CD4-positive, alpha-beta T cell treated with Interleukin-4 for 1 hour (primary cell): ENCODE results near the gene DENND11.
A peak's percentile ranks its signal among the peaks of the same experiment; 100 is the strongest.

ENCODE experiments used
- DNase-seq, 2 donors: peaks; one replicate each; pipeline ENCODE4 v3.0.0-alpha.2; 2020 to 2022

The DENND11 gene

GRCh38 chr7:141676618-141677017 lies 25.3 kb downstream of the DENND11 start:
- no peak for DNase-seq

DNA sequence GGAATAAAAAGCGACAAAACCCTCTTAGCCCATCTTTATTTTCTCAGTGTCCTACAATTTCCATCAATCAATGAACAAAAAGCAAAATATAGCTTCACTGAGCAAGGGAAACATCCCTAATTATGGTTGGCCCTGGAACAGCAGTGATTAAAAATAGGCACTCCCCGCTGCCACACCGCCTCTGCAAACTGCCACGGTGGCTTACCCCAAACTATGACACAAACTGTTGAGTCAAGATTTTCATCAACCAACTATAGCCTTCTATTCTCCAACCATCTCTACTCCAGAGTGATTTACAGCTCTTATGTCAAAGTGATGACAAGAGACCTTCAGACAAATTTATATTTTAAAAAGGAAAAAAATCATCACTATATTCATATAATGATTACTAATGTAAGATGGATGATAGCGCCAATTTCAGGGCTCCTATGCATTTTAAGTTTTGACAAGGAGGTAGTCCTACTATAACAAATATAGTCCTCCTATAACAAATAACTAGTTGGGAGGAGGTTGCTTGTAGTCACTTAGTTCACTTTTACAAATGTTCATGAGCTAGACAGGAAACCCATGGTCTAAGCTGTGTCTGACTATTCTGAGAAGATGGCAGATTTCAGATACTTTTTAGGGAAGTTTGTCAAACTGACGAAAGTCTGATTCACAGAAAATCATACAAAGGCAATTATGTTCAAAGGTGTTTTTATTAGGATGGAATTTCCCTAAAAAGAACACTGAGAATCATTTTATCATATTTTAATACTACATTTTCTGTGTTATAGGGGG lies 26.3 kb downstream of the DENND11 start:
- DNase-seq, result no peak

- no peak for DNase-seq
Measured at GRCh38 chr7:141674702-141675101, 27.3 kb downstream of the DENND11 start.

GRCh38 chr7:141674171-141674671 lies 27.7 kb downstream of the DENND11 start:
- no peak for DNase-seq

DNA sequence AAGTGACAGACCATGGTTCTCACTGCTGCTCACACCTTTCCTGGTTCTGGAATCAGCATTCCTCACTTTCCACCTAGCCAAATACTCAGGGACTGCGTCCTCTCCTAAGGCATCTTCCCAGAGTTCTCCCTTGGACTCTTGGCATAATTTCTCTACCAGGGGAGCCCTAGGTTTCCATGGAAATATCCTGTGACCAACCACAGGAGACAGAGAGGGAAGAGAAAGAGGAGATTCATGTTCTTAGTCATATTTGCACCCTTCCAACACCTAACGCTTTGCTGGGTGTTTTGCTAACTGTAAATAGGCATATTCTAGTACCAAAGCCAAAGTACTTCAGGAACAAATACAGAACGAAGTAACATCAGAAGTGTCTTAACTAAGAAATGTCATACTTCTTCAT lies 28.6 kb downstream of the DENND11 start:
- DNase-seq, result no peak

DNA sequence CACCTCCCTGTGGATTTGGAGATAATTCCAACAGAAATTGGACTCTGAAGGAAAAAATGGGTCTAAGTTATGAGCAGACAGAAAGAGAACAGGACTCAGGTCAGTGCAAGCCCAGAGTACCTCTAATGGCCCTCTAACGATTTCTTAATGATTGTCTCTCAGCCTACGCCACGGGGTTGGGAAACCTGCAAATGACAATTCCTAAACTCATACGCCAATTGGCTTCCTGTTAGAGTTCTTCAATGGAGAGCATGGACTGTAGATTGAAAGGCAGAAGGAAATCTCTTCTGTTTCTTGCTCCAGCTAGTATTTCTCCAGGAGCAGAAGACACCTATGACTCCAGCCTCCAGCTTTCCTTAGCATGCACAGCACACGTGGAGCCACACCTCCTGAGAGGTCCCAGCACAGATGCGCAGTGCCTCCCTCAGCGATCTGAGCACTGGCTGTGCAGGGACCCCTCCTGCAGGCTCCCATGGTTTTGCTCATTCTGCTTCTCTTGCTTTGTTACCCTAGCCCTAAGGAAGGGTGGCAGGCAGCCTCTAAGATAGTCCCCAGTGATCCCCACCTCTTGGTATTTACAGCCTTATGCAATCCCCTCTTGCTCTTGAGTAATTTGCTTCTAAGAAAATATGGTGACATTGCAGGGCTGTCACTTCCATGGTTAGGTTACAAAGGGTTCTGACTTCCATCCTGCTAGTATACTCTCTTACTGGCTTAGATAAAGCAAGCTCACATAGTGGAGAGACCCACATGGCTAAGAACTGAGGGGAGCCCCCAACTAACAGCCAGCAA lies 30.1 kb downstream of the DENND11 start:
- DNase-seq, result no peak

DNA sequence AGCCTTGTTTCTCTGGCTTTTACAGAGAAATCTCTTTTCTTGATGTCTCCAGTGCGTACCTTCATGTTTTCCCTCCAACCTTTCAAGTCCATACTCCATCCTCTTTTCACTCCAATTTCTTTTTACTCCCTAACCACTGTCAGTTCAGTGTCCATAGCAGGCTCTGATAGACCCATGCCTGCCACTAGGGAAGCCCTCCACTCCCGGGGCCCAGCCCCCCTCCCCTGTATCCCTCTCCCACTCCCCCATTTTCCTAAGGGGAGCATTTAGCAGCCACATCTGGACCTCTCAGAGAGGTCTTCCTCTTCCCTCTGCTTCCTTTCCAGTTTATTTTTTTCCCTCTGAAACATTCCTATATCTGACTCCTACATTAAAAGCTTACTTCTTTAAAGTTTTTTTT lies 33.1 kb downstream of the DENND11 start:
- no peak for DNase-seq

- DNase-seq, result no peak
Measured at GRCh38 chr7:141666071-141666470, 35.9 kb downstream of the DENND11 start.

DNA sequence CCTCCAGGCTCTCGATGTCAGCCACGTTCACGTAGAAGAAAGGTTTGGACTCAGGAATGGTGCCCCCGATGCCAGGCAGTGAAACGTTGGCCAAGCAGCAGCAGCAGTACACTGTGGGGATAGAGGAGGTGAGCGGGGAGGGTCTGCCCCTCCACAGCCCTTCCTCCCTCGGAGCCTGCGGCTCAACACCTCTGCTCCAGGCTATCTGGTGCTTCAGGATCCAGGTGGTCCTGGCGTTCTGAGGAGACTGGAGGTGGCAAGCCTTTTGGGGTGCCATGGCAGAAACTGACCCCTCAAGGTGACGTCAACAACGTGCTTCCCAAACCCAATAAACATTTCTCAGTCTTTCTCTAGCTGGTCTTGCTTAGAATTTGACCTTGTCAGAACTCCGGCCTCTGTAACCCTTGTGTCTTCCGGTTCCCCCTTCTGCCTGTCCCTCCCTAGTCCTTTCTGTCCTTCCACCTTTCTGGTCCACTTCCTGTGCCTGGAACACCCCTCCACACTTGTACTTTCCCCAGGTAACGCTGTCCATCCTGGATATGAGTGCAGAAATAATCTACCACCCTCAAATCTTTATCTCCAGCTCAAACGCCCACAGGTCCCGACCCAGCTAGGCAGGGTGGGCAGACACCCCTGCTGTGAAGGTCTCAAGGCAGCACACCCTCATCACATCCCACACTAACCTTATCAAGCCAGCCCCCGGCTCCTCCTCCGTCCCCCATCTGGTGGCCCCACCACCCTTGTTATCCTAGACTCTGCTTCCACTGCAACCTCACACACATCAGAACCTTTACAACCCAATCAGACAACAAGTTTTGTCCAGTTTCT lies 36.5 kb downstream of the DENND11 start:
- DNase-seq, result no peak

- no peak for DNase-seq
Measured at GRCh38 chr7:141664450-141664849, 37.5 kb downstream of the DENND11 start.

GRCh38 chr7:141663081-141663849 lies 38.7 kb downstream of the DENND11 start:
- no peak for DNase-seq

- DNase-seq, result peak in 1 of 2 donors; percentile 27
Measured at GRCh38 chr7:141660259-141660658, 41.7 kb downstream of the DENND11 start.

- no peak for DNase-seq
Measured at GRCh38 chr7:141659501-141659900, 42.5 kb downstream of the DENND11 start.

DNA sequence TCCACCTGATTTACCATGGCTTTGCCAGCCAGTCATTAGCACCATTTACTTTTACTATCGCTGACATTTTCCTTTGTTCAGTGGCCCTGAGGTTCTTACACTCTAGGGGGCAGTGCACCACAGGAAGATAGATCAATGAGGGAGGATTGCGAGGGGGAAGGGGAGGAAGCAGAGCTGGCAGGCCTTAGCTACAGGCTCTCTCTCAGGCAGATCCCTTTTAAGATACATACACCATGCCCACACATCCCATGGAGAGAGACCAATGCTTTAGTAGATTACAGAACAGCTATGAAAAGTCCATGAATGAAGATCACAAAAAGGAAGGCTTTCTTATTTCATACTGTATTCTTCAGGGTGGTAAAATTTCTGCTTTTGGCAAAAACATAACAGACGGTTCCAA lies 47.4 kb downstream of the DENND11 start:
- peak; percentile 74 to 75 for DNase-seq

DNA sequence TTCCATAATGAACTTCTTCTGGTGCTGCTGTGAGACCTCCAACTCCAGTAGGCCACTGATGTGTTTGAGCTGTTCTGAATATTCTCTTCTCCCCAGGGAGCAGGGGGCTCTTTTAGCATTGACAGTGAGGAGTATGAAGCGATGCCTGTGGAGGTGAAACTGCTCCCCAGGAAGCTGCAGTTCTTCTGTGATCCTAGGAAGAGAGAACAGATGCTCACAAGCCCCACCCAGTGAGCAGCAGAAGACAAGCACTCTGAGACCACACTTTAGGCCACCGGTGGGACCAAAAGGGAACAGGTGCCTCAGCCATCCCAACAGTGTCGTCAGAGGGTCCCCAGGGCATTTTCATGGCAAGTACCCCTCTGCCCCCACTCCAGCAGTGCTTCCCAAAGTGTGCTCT lies 49.3 kb downstream of the DENND11 start:
- no peak for DNase-seq
